Muscle of arm (tissue), 12 donors: ENCODE measurements around the gene RALGPS1. TPM values are rescaled to one million over a fixed set of nuclear protein-coding genes. Genes with fewer than 3 reads are reported as not detected.

Experiments
- DNase-seq: peaks from one replicate; pipeline ENCODE4 v3.0.0-alpha.2; 2013
- polyA plus RNA-seq, 12 donors: library from polyadenylated mRNA; unstranded; fragments of 120-200 nt; gene quantifications; one replicate each; pipeline ENCODE4 v1.2.1, GENCODE V29; 2013; ENCODE audit not compliant: insufficient read length in 12 of 12

Gene RALGPS1
- polyA plus RNA-seq, 12 donors = 5.5 to 15.1 (median 9.1) TPM; not detected in 1

DNA sequence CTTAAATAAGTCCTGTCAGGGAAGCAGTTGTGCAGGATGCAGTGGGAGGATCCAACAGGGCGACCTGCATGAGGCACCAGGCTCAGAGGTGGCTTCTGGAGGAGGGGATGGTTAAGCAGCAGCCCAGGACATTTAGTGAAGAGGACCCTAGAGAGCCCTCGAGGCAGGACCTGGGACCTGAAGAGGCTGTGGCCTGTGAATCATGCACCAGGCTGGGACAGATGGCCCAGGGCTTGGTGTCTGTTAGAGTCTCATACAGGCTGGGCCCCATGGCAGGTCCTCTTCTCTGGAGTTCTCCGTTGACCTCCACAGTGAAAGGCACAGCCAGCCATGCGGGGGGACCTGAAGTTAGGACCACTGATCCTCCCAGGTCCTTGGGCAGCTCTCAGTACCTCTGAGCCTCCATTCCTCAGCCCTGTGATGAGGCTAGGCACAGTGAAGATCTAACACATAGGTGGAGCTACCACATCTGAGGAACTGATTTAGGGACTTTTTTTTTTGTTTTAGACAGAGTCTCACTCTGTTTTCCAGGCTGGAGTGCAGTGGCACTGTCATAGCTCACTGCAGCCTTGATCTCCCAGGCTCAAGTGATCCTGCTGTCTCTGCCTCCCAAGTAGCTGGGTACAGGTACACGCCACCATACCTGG is 289.2 kb downstream of the RALGPS1 start:
- no peak for DNase-seq

DNA sequence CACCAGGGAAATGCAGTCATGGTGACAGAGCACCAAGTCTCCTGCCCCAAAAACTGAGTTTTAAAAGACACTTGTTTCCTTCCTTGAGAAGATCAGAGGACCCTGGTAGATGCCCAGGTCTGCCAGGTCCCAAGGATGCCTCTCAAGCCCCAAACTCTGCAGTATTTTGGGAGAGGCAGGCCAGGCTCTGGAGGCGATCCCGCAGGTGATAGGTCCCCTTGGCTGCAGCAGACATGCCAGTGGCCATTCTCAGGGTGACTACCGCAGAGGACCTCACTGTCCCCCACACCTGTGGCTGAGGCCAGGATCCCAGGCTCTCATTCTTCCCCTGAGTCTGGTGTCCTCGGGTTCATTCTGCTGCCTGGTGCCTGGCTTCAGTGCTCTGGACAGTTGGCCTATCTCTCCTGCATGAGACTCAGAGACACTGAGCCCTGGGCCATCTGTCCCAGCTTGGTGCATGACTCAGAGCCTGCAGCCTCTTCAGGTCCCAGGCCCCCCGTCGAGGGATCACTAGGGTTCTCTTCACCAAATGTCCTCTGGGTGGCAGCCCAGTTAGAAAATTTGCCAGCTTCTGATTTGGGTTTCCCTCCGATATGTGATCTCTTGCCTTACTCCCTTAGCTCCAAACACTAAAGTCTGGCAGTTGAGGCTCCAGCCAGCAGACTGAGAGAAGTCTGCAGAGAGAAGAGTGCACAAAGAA is 290.3 kb downstream of the RALGPS1 start:
- no peak for DNase-seq

DNA sequence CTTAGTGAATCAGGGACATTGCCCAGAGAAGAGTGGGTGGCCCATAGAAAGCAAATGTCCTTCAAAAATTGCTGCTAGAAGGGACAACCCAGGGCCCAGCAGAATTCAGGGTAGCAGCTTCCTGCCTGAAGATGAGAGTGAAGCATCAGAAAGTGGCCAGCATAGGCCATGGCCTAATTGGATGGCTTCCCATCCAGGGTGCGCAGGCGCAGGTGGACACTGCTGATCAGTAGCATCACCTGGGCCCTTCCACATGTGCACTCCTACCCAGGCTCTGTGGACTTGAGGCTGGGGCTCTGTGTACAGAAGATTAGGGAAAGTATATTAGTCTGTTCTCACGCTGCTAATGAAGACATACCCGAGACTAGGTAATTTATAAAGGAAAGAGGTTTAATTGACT is 291.4 kb downstream of the RALGPS1 start:
- DNase-seq = no peak

DNA sequence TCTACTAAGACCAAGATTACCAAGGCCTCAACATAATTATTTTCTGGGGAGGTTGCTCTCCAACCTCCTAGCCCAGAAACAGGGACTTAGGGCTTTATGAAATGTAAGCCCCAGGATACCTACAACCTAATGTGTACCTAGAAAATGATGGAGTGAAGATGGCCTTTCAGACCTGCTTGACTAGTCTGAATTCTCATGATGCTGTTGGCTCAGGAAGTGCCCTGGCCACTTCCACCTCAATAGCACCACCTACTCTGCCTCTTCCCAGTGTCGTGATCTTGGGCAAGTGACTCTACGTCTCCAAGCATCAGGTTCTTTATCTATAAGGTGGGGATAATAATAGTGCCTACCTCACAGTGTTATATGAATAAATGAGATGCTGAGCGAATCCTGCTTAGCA is 292.1 kb downstream of the RALGPS1 start:
- no peak for DNase-seq

- DNase-seq = no peak
These were observed 293.3 kb downstream of the RALGPS1 start for GRCh38 chr9:127207734-127208410.

- DNase-seq = no peak
These were observed 293.8 kb downstream of the RALGPS1 start for GRCh38 chr9:127208416-127208815.

DNA sequence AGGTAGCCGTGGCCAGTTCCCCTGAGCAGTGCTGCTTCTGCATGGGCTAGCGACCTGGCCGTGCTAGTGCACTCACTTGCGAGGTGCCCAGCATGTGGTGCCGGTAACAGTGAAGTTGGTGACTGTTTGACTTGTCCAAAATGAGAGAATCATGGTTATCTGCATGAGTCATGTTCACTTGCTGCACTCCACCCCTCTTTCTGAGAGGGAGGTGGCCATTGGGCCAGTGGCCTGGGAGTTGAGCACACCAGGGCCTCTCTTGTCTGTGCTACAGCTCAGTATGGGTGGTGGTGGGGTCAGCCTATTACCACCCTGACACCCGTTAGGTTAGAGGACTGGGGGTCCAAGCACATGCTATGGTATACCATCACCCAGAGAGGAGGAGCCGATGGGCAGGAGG is 294.6 kb downstream of the RALGPS1 start:
- DNase-seq = no peak

DNA sequence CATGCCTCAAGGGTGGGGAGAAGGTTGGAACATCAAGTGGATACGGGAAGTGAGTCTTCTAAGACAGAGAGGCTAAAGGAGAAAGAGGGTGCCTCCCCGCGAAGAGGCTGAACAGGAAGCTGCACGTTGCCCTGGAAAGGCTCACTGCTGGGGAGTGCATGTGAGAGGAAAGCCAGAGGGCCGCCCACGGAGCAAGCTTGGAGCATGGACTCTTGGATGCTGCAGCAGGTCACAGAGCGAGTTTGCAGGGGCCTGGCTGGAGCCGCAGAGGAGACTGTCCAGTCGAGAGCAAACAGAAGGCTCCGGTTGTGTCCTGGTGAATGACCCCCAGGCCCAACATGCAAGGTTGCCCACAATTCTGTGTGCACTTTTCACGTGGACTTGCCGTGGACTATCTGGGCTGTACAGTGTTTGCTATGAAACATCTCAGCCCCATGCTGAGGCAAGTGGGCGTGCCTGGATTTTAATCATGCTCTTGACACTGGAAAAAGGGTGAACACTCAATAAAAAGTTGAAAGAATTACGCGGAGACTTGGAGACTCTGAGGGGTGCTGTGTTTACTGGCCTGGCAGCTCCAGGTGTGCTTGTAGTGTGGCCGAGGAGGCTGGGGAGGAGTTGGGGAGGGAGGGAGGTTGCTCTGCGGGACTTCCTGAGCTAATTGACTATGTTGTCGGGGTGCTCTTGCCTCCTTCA is 295.5 kb downstream of the RALGPS1 start:
- no peak for DNase-seq

GRCh38 chr9:127210851-127211730 is 296.5 kb downstream of the RALGPS1 start:
- DNase-seq = no peak

GRCh38 chr9:127211983-127212382 is 297.4 kb downstream of the RALGPS1 start:
- no peak for DNase-seq

GRCh38 chr9:127212453-127212852 is 297.9 kb downstream of the RALGPS1 start:
- no peak for DNase-seq

DNA sequence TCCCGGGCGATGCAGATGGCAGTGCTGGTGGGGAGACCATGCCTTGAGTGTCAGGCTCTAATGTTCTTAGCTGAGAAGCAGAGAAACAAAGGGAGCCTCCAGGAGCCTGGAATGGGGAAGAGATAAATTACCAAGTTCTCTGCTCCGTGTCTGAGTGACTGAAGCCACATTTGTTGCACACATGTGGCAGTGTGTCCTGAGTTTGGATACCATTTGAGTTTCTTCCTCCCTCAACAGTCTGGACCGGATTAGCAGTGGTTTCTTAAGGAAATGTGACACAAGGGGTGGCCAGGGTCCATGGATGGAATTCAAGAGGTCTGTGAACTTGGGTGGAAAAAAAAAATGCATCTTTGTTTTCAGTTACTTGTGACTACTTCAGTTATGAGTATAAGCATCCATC is 299.3 kb downstream of the RALGPS1 start:
- DNase-seq = no peak

DNA sequence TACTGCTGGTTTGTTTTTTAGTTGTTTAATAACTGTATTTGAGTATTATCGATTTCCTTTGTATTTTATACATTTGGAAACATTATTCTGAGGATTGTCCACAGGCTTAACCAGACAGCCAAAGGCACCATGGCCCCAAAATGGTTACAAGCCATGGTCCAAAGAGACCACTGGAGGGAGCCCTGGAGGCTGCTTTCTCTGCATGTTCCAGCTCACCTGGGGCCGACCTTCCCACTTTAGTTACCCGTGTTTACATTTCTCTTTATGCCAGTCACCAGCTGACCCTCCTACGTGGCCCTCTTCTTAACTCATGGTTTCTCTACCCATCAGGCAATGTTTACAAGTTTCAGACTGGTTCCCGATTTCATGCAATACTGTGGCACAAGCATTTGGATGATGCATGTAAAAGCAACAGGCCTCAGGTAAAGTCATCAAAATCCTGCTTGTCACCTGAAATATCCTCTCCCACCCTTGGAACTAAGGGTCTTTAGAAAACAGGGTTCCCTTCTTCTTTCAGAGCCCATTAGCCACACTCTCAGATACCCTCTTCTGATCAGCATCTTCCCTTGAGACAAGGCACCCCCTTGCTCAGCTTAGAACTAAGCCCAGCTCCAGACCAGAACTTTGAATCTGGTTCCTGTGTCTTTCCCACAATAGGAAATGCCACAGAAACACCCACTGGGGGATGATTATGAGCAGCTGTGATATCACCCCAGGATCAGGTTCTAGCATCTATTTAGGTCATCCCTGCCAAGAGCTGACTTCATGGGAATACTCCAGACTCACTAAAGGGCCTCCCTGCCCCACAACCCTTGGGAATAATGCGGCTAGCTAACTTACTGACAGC is 300.1 kb downstream of the RALGPS1 start:
- no peak for DNase-seq

GRCh38 chr9:127215268-127216209 is 301.0 kb downstream of the RALGPS1 start:
- DNase-seq = no peak

DNA sequence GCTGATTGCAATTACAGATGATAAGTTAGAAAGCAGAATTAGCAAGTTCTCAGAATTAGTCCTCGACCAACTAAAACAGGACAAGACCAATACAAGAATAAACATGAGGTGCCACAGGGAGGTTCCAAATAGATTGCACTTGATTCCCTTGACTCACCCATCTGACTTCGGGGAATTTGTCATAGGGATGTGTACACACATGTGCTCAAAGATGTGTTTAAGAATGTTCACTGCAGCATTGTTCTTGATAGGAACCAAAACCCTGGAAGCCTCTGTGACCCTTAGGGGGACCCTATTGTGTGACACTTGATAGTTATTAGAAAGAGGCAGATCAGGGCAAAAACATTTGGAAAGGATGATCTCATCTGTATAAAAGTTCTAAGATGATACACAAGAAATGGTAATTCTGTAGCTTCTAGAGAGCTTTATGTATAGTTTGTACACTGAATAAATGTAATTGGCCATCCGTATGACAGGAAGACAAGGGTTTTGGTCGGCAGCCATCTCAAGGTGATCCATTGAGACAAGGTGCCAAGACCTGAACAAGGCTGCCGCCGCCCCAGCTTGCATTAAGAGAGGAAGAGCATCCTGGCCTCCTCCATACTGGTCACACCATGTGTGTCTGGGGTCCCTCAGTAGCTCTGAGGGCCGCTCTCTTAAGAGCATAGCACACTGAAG is 301.8 kb downstream of the RALGPS1 start:
- no peak for DNase-seq

DNA sequence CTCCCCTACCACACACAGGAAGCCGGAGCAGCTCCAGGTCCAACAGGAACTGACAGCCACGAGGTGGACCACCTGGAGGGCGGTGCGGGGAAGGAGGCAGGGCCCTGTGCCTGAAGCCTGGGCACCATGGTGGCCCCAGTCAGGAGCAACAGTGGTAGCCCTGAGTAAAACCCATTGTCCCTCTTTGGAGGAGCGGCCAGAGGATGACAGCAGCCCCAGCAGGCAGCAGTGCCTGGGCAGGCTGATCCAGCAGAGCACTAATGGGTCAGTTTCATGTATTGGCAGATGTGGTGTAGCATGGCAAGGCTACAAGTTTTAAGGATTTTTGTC is 302.3 kb downstream of the RALGPS1 start:
- DNase-seq = no peak

- no peak for DNase-seq
These were observed 304.2 kb downstream of the RALGPS1 start for GRCh38 chr9:127218818-127219217.

DNA sequence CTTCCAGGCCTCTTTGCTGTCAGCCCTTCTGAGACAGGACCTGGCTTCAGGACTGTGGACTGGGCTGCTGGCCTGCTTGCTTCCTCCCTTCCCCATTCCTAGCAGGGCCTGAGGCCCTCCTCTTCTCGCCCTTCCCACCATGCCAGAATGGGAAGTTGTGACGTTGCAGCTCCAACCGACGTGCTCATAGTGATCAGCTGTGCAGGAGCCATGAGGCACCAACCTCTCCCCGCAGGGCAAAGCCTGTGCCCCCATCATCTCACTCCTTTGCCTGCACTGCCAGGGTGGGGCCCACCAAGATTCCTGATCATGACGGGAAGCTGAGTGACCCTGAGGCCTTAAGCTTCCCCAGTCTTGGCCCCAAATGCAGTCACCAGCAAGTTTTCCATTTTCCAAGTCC is 304.9 kb downstream of the RALGPS1 start:
- DNase-seq = no peak

DNA sequence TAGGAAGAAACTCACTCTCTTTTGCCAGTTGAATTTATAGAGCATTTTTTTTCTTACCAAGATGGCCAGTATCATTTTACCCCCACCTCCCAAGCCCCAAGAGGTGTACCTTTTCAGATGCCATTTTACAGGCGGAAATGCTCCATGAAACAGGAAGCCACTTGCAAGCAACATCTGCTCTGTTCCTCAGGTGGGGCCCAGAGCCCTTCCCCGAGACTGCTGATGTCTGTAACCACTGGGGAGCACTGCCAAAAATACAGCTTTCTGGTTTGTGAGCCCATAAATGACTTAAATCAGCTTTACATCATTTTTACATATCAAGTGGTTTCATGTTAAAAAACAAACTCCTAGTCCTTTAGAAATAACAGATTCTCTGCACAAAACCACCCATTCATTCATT is 307.1 kb downstream of the RALGPS1 start:
- no peak for DNase-seq
